Measurements from ENCODE around the gene UBAP1. TPM values are rescaled to one million over a fixed set of nuclear protein-coding genes. Genes with fewer than 3 reads are reported as not detected.

The UBAP1 gene
- total and polyA plus RNA-seq, 9 of the 15 experiments (the other 6 are each of a cell fraction or from before 2014, with no cell fraction given) = 1.3 to 33.4 (median 16.5) TPM

DNA sequence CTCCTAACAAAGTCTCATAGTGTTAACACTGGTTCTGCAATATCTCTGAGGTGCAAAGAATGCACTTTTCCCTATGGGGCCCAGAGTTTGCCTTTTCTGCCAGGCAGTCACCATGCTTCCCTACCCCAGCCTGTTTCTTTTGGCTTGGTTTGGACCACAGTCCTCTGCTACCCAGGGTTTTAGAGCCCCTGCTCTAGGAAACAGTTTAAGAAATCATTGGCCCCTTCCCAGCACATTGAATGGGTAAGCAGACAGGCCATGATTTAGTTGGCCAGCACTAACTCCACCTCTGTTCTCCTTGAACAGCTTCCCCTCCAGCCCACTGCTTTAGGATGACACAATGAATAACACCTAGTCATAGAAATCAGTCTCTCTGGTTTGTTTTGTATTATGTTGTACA is 73.2 kb downstream of the UBAP1 start:
- ChIA-PET POLR2A (interaction anchor here (0.6 to 1.4 kb wide), 4 partner anchors 8 to 132 kb away, joined by 3 to 4 read pairs (median 4); no protein-coding TSS in a partner anchor), CTCF (ENCODE audit: low intra/inter-chr PET ratio) (interaction anchor here (0.6 kb wide), 1 partner anchor 242 kb away, joined by 4 read pairs; no protein-coding TSS in a partner anchor)
- no peak for TF ChIP-seq RBBP5 (IDR thresholded peaks at IDR 0.05; ENCODE audit: borderline replicate concordance, insufficient read depth, low read length, poor library complexity, severe bottlenecking)
- TF ChIP-seq, protein P1, sequence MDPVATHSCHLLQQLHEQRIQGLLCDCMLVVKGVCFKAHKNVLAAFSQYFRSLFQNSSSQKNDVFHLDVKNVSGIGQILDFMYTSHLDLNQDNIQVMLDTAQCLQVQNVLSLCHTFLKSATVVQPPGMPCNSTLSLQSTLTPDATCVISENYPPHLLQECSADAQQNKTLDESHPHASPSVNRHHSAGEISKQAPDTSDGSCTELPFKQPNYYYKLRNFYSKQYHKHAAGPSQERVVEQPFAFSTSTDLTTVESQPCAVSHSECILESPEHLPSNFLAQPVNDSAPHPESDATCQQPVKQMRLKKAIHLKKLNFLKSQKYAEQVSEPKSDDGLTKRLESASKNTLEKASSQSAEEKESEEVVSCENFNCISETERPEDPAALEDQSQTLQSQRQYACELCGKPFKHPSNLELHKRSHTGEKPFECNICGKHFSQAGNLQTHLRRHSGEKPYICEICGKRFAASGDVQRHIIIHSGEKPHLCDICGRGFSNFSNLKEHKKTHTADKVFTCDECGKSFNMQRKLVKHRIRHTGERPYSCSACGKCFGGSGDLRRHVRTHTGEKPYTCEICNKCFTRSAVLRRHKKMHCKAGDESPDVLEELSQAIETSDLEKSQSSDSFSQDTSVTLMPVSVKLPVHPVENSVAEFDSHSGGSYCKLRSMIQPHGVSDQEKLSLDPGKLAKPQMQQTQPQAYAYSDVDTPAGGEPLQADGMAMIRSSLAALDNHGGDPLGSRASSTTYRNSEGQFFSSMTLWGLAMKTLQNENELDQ (CRISPR knock-in tag; IDR thresholded peaks at IDR 0.05; ENCODE audit: borderline replicate concordance) = no peak
- TF ChIP-seq CTBP1 (IDR thresholded peaks at IDR 0.05; ENCODE audit: borderline replicate concordance) = no peak
- TF ChIP-seq RCOR1 (IDR thresholded peaks at IDR 0.05; ENCODE audit: borderline replicate concordance in 1 of 2, low read depth in 2 of 2, low read length in 2 of 2) = no peak
- TF ChIP-seq, protein P2, sequence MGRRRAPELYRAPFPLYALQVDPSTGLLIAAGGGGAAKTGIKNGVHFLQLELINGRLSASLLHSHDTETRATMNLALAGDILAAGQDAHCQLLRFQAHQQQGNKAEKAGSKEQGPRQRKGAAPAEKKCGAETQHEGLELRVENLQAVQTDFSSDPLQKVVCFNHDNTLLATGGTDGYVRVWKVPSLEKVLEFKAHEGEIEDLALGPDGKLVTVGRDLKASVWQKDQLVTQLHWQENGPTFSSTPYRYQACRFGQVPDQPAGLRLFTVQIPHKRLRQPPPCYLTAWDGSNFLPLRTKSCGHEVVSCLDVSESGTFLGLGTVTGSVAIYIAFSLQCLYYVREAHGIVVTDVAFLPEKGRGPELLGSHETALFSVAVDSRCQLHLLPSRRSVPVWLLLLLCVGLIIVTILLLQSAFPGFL (CRISPR knock-in tag; IDR thresholded peaks at IDR 0.05) = no peak
- peaks cover 0 to 4% of the 10 kb centered on the region in 2 experiments; a peak in 2 of 5 replicates for H3K4me1 ChIP-seq (replicated peaks in 1 of 2; ENCODE audit: control insufficient read depth in 2 of 2, insufficient read depth in 2 of 2, low read length in 2 of 2)
- H3K27ac ChIP-seq (ENCODE audit: extremely low read depth, low read depth, low read length) = no peak overlapping the region
- H4K20me1 ChIP-seq (replicated peaks; ENCODE audit: control insufficient read depth, insufficient read depth, low read length) = no peaks in the 10 kb centered on the region; the same call in 1 of the 2 replicates
- H3K27me3 ChIP-seq (ENCODE audit: control insufficient read depth in 2 of 2, insufficient read depth in 2 of 2, low read length in 2 of 2) = no peaks in the 10 kb centered on the region
- FAIRE-seq (no peak), ATAC-seq (no peak), DNase-seq (ENCODE audit: extremely low read depth in 1 of 4, low spot score in 3 of 4) (no peak)
- H3K4me2 ChIP-seq (ENCODE audit: insufficient read depth, low read length) = no peak overlapping the region
- H2AFZ ChIP-seq (ENCODE audit: low read depth, low read length) = no peak overlapping the region
- H3K9ac ChIP-seq (ENCODE audit: insufficient read depth in 1 of 2, low read depth in 2 of 2, low read length in 2 of 2) = no peak overlapping the region
- H3K4me3 ChIP-seq = no peak overlapping the region
- no peaks in the 10 kb centered on the region for H3K9me3 ChIP-seq (replicated peaks; ENCODE audit: control insufficient read depth, insufficient read depth, low read depth, low read length)
- H3K36me3 ChIP-seq (ENCODE audit: control insufficient read depth, insufficient read depth, low read length) = peaks cover 85% of the 10 kb centered on the region; the same call in 2 of the 3 replicates
- BruUV-seq (replicated peaks) = TSS peak; percentile 28
- H3K79me2 ChIP-seq (ENCODE audit: control insufficient read depth, insufficient read depth, low read length) = no peaks in the 10 kb centered on the region
- in situ Hi-C loops (cut with MboI) (no loop called here), intact Hi-C loops (cut with micrococcal nuclease) (loop anchor here (2.0 to 10.0 kb wide), 3 partner anchors 127 to 241 kb away; partner anchors contain the start of gene DCAF12)
- no peaks in the 10 kb centered on the region for H3K9me1 ChIP-seq (ENCODE audit: control insufficient read depth, insufficient read depth, low read length)
